ENCODE data around the gene CD86. TPM values are rescaled to one million over a fixed set of nuclear protein-coding genes. Genes with fewer than 3 reads are reported as not detected.

Gene CD86
- polyA plus RNA-seq, 1 experiment: not detected

DNA sequence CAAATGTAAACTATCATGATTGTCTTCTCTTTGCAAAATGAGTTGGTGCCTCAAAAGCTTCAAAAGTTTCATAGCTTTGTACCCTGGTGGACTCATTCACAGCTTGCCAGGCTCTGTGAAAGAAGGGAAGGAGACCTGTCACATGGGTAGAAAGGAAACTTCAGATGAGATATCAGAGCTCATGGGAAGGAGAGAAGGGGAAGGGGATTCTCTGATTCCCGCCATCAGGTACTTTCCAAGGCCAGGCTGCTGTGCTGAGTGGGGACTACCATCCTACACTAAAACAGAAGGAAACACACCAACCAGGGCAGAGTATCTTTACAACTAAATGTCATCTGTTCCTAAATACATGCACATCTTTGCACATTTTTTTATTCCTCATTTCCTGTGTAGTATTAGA is 42.3 kb upstream of the CD86 start:
- no peak for DNase-seq (ENCODE audit: low read depth)
- TF ChIP-seq, protein P1, sequence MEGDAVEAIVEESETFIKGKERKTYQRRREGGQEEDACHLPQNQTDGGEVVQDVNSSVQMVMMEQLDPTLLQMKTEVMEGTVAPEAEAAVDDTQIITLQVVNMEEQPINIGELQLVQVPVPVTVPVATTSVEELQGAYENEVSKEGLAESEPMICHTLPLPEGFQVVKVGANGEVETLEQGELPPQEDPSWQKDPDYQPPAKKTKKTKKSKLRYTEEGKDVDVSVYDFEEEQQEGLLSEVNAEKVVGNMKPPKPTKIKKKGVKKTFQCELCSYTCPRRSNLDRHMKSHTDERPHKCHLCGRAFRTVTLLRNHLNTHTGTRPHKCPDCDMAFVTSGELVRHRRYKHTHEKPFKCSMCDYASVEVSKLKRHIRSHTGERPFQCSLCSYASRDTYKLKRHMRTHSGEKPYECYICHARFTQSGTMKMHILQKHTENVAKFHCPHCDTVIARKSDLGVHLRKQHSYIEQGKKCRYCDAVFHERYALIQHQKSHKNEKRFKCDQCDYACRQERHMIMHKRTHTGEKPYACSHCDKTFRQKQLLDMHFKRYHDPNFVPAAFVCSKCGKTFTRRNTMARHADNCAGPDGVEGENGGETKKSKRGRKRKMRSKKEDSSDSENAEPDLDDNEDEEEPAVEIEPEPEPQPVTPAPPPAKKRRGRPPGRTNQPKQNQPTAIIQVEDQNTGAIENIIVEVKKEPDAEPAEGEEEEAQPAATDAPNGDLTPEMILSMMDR (IDR thresholded peaks at IDR 0.05; ENCODE audit: insufficient read depth, low read depth, low read length): no peak
- H3K4me3 ChIP-seq (ENCODE audit: low read depth, low read length): no peak overlapping the region
- ChIA-PET CTCF (interaction anchor here (2.9 kb wide), 1 partner anchor 17 kb away, joined by 9 read pairs; no protein-coding TSS in a partner anchor), POLR2A (no interaction called here)
- H3K36me3 ChIP-seq (ENCODE audit: control insufficient read depth, insufficient read depth, low read length): no peaks in the 10 kb centered on the region
- no peaks in the 10 kb centered on the region; the same call in 1 of the 2 replicates for H3K27me3 ChIP-seq (ENCODE audit: control insufficient read depth, insufficient read depth, low read length)

DNA sequence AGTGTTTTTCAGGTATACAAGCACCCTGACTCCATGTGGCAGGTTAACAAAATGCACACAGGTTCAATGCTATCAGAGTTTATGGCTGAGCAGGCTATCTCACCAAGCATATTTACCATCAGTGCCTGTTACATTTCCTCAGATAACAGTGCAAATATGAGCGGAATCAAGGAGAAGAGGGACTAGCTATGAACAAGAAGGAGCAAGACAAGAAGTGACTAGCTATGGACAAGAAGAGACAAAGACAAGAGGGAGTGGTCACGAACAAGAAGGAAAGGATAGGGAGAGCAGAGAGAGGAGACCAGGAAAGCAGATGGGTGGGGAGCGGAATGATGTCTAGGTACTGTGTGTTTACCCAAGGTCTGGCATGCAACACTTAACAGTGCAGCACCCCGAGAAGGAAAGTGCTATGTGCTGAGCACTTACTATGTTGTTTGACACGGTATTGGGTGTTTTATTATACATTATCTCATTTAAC is 41.7 kb upstream of the CD86 start:
- CTCF ChIA-PET: no interaction called here
- TF ChIP-seq, protein P1 (IDR thresholded peaks at IDR 0.05; ENCODE audit: insufficient read depth, low read depth, low read length): no peak

DNA sequence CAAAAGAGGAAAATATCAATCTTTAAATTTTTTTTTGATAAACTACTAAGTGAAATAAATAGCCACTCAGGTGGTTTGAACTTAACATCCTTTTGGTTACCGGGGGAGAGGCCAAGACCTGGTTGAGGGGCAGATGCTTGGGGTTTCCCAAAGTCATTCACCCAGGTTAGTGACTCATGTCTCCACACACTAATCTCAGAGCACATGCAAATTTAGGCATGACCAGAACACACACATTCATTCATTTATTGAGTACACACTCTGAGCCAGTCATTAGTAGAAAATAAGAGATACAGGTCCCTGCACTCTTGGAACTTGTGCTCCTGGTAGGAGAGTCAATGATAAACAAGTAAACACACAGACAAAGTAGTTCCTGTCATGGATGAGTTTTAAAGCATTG is 40.4 kb upstream of the CD86 start:
- no peak overlapping the region for H3K4me3 ChIP-seq (ENCODE audit: low read depth, low read length)
- H3K27me3 ChIP-seq (ENCODE audit: control insufficient read depth, insufficient read depth, low read length): no peaks in the 10 kb centered on the region; the same call in 1 of the 2 replicates
- H3K36me3 ChIP-seq (ENCODE audit: control insufficient read depth, insufficient read depth, low read length): no peaks in the 10 kb centered on the region
- ChIA-PET POLR2A (no interaction called here), CTCF (no interaction called here)
- no peak for DNase-seq (ENCODE audit: low read depth)
- TF ChIP-seq, protein P1 (IDR thresholded peaks at IDR 0.05; ENCODE audit: insufficient read depth, low read depth, low read length): no peak

More for the DNA sequence above, 41.7 kb upstream of the CD86 start:
- Histone ChIP-seq H3K4me3 (ENCODE audit: low read depth, low read length) (no peak overlapping the region), H3K27me3 (ENCODE audit: control insufficient read depth, insufficient read depth, low read length) (no peaks in the 10 kb centered on the region; the same call in 1 of the 2 replicates), H3K36me3 (ENCODE audit: control insufficient read depth, insufficient read depth, low read length) (no peaks in the 10 kb centered on the region)
- DNase-seq (ENCODE audit: low read depth): no peak
- POLR2A ChIA-PET: no interaction called here

DNA sequence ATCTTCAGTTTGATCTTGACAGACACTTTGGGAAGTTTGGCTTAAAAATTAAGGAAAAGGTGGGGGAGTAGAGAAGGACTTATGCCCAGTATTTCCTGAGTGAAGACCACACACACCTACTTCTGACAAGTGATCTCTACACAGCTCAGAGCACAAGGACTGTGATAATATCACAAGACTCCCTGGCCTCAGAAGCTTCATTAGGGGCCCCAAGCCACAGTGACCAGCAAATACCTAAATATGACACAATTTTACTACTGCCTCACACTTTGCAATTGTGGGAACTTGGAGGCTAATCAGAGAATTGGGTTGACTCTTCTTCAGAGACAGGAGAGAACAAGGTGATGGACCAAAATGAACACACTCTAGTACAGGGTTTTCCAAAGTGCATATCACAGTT is 35.7 kb upstream of the CD86 start:
- Histone ChIP-seq H3K36me3 (ENCODE audit: control insufficient read depth, insufficient read depth, low read length) (no peaks in the 10 kb centered on the region), H3K27me3 (ENCODE audit: control insufficient read depth, insufficient read depth, low read length) (peaks cover 7% of the 10 kb centered on the region), H3K4me3 (ENCODE audit: low read depth, low read length) (no peak overlapping the region)
- POLR2A ChIA-PET: no interaction called here
- CTCF ChIA-PET: no interaction called here
- no peak for DNase-seq (ENCODE audit: low read depth)
- TF ChIP-seq, protein P1 (IDR thresholded peaks at IDR 0.05; ENCODE audit: insufficient read depth, low read depth, low read length): no peak

DNA sequence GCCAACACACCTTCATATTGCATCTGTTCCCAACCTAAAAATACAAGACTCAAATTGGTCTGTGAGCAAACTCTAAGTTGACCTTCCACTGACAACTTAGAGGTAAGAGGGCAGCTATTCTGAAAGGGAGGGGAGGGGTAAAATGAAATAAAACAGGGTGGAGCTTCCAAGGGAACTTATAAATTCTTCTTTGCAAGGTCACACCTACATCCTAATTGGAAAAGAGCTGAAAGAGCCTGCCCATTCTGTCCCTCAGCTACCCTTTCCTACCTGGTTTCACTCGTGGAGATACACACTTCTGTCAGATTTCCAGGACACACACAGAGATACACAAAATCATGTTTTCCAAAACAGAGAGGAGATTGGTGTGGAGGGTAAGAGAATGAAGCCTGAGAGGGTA is 34.1 kb upstream of the CD86 start:
- ChIA-PET CTCF (no interaction called here), POLR2A (no interaction called here)
- Histone ChIP-seq H3K36me3 (ENCODE audit: control insufficient read depth, insufficient read depth, low read length) (no peaks in the 10 kb centered on the region), H3K27me3 (ENCODE audit: control insufficient read depth, insufficient read depth, low read length) (peaks cover 7% of the 10 kb centered on the region), H3K4me3 (ENCODE audit: low read depth, low read length) (no peak overlapping the region)
- no peak for DNase-seq (ENCODE audit: low read depth)
- TF ChIP-seq, protein P1 (IDR thresholded peaks at IDR 0.05; ENCODE audit: insufficient read depth, low read depth, low read length): no peak
